ENCODE measurements around the gene SERINC5.
"Not testable (repeated sequence)": the region's sequence is repeated elsewhere in the genome, so short reads cannot be mapped to it uniquely, and the experiment has no call there.

The SERINC5 gene

DNA sequence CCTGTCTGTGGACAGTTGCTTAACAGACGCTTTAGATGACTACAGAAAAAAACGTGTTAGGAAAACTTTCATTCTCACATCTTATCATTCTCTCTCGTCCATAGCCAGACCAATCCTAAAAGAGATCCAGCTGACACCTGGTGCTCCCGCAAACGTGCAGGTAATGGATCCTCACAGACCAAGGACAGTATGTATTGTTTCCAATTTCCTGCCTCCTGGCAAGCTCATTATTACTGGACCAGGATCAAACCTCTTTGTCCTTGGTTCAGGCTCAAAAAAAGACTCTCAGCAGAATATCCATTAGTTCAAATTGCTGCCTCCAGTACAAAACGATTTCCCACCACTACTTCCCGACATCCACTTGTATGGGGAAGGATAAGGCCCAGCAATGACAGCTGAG is 62.4 kb downstream of the SERINC5 start:
- DNase-seq, result peak; percentile 56

DNA sequence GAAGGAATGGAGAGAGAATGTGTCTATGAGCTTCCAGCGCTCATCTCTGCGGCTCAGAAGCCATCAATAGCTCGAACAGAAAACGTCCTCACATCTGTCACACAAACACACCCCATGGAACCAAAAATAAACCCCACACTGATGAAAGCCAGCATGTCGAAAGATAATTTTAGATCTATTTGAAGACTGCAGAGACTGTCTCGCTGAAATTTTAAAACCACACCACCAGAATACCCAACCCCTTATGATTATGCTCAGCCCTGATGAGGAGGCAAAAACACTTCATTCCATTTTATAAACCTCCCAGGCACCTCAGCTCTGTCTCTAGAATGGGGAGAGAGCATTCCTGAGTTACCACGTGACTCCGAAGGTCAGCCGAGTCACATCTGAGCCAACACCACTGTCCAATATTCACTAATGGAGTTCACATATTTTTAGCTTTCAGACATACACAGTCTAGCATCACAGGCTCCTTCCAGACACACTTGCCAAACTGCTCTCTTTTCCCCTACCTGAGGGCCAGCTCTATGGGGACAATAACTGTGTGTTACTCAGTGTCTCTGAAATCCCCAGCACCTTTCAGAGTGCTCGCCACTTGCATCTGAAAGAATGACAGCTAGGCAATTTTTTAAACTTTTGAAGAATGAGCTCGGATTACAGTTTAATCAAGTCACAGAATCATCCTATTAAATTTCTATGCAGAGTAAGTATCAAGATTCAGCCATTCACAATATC is 63.2 kb downstream of the SERINC5 start:
- DNase-seq, result peak; percentile 72

DNA sequence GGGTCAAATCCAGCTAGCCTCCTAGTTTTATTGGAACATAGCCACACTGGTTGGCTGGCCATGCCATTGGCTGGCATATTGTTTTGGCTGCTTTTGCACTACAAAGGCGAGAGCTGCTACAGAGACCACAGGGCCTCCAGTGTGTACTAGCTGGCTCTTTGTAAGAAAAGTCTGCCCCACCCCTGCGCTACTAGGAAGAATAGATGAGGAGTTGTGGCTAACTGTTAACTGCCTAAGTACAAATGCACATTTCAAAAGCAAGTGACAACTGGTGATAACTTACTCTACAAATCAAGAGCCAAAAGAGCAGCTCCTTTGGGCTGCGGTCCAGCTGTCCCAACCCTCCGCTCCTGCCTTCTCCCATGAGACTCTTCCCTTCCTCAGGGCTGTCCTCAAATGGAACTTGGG is 63.9 kb downstream of the SERINC5 start:
- DNase-seq, result peak; percentile 53

DNA sequence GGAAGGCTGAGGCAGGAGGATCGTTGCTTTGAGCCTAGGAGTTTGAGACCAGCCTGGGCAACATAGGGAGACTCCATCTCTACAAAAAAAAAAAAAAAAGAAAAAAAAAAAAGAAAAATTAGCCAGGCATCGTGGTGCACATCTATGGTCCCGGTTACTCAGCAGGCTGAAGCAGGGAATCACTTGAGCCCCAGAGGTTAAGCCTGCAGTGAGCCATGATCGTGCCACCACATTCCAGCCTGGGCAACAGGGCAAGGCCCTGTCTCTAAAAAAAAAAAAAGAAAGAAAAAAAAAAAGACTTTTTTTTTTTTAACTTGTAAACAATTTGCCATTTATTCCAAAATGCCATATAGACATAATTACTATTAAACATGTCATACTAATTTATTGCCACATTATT is 64.5 kb downstream of the SERINC5 start:
- DNase-seq, result no peak

DNA sequence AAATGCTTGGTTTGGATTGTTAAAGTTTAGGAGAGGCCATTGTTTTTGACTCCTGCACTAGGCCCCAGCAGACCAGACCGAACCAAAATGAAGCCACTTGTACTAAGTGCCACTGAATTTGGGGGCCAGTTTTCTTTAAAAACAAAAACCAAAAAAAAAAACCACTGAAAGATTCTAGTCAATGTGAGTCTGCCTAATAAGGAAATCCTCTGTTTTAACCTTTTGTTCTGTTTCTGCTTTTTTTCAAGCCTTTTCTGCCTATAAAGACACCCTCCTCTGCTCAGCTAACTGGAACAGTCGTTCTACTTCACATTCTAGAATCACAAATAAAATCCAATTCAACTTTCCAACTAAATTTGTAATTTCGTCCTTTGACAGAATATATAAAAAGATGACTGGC is 64.9 kb downstream of the SERINC5 start:
- DNase-seq, result no peak

DNA sequence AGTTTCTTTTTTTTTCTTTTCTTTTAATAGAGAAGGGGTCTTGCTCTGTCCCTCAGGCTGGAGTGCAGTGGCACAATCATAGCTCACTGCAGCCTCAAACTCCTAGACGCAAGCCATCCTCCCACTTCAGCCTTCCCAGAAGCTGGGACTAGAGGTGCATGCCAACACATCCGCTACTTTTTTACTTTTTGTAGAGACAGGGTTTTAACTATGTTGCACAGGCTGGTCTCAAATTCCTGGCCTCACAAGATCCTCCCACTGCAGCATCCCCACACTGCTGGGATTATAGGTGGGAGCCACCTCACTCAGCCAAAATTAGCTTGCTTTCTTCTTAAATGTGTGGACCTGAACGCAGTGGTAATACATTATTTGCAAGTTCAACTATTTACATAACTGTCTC is 66.1 kb downstream of the SERINC5 start:
- no peak for DNase-seq

DNA sequence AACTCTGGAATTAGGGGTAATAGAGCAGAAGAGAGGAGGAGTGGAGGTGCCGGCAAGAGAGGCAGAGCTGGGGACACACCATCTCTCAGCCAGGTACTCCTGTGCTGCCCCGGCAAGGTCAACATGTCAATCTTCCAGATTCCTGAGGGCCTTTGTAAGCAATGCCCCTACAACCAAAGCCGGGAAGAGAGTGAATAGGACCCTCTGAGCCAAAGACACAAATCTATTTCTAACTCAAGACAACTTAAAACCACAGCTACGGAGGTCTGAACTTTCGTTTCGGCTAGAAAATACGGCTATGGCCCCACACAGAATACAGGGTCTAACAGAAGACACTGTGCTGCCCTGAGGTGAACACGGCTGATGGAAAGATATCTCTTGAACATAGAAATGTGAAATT is 66.6 kb downstream of the SERINC5 start:
- DNase-seq, result no peak

DNA sequence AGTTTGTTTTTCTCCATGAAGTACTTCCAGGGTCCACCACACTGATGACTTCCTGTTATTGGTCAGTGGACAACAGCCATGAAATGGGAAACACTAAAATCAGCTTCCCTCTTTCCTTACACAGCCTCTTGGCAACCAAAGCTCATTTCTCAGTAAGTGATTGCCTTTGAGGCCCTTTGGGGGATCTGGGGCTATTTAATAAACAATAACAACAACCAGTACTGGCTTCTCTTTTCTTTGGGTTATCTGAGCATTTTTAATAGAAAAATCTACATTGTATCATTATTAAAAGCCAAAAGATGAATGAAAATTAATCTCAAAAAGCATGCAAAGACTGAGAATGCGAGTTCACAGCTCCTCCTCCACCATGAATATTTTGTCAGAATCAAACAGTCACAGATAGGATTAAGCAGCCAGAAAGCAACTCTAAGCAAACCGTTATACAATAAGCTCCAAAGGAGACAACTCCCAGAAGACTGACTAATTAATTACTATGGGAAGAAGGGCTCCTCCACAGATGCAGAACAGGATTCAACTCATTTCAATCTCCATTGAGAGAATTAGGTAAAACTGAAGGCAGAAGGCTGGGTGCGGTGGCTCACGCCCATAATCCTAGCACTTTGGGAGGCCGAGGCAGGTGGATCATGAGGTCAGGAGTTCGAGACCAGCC is 68.3 kb downstream of the SERINC5 start:
- DNase-seq, result no peak

DNA sequence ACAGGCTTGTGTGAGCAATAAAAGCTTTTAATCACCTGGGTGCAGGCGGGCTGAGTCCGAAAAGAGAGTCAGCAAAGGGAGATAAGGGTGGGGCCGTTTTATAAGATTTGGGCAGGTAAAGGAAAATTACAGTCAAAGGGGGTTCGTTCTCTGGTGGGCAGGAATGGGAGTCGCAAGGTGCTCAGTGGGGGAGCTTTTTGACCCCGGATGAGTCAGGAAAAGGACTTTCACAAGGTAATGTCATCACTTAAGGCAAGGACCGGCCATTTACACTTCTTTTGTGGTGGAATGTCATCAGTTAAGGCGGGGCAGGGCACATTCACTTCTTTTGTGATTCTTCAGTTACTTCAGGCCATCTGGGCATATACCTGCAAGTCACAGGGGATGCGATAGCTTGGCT is 70.3 kb downstream of the SERINC5 start:
- DNase-seq, result not testable (repeated sequence)

DNA sequence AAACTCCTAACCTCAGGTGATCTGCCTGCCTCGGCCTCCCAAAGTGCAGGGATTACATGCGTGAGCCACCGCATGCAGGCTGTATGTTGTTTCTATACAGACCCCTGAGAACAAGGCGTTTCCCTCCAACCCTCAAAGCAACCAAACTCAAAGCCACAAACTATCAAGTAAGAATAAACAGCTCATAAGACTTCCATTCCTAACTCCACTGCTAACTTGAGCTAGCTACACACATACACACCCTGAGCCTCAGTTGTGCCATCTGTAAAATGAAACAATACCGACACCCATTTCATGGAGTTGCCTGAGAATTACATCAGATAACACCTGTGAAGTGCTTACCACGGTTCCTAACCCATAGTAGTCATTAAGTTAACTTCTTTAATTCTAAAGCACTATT is 70.8 kb downstream of the SERINC5 start:
- no peak for DNase-seq

DNA sequence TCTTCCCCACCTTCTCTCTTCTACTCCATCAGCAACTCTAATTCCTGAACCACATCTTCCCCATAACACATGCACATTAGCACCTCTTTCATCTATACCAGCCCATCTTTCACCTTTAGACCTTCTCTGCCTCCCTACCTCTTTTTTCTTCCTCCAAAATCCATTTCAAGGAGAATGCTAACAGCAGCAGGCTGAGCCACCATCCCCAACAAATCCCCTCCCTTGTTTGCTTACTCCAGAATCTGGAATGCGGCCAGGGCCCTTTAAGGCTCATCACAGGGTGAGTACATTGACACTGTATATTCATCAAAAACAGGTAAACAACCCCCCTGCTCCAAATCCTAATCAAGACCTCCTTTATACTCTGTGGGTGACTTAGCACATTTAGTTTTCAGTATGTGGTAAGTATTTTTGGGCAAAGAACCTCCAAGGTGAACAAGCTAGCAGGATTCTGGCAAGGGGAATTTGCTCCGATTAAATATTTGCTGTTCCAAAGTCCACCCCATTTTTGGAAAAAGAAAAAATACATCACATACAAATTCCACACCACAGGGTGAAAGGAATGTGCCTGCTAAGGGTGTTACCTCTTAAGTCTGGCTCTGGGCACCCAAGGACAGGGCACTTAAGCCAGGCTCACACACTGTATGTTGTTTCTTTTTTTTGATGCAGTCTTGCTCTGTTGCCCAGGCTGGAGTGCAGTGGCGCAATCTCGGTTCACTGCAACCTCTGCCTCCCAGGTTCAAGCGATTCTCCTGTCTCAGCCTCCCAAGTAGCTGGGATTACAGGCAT is 71.4 kb downstream of the SERINC5 start:
- no peak for DNase-seq

DNA sequence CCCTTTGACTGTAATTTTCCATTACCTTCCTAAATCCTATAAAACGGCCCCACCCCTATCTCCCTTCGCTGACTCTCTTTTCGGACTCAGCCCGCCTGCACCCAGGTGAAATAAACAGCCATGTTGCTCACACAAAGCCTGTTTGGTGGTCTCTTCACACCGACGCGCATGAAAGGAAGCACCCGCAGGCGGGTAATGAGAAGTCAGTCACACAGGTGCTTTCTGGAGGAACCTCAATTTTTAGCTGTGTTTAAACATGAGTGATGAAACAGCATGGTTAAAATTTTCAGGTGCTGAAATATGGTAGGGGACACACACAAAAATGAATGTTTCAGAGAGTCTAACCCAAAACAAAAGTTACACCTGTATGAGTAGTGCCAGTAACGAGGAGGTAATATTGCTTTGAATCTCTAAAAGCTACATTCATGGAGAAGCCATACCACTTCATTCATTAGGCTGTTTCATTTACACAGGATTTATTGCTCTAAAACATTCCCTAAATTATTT is 72.1 kb downstream of the SERINC5 start:
- DNase-seq, result not testable (repeated sequence)

DNA sequence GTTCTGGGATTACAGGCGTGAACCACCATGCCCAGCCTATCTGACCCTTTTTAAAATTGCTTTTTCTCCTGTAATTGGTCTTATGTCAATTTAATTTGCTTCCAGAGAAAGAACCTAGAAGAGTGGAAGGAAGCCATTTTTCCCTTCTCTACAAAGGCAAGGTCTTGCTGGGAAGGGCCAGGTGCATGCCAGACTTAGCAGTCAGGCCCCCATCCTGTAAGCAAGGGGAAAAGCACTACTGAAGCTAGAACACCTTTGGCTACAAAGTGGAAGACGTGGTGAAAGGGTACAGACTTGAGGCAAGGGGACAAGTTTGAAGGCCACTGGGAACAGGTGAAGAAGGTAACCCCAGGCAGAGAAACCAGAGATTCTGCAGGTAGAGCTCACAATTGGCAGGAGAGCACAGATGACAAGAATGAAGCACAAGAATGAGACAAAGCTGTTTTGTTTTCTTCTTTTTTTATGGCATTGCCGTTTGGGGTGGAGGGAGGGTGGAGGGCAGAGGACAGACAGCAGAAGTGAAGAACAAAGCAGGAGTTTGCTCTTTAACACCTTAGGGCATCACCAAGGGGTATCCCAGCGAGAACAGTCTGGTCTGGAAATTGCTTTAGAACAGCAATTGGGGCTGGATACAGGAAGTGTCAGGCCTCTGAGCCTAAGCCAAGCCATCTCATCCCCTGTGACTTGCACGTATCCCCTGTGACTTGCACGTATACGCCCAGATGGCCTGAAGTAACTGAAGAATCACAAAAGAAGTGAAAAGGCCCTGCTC is 72.9 kb downstream of the SERINC5 start:
- DNase-seq, result no peak

DNA sequence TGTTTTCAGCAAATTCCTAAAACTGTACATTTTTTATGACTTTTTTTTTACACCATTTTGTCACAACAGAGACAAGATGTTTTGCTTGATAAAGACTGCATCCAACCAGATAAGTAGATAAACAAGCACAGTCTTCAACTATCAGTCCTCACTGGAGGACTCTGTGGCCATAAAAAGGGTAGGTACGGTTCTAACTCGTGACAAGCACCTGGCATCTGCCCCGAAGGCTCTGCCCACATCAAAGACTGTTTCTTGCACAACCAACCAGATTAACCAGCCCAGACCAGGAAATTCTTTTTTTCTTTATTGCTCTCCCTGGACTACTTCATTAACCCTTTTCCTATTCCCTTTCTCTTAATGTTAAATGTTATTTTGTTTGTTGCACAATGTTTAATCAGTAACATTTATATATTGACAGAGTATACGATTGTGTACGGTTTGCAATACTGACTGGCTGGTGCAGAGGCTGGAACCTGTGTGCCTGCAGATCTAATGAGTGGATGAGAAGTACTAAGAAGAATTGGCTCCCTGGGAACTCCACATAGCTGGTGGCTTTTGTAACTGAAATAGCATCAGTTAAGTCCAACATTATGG is 74.1 kb downstream of the SERINC5 start:
- no peak for DNase-seq

DNA sequence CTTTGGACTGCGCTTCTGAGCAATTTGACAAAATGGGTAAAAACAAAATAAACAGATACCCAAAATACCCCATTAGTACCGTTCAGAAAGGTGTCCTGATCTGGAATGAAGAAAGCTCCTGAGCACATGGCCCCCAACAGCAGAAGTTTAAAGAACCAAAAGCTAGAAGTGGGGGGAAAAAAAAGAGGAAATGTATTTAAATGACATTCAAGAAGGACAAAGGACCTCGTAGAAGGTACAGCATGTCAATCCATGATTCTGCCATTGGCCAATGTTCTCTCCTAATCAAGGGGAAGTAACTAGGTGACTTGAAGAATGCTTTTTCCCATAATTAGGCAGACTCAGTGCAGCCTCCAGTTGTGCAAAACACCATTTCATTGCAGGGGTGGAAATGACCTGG is 78.6 kb downstream of the SERINC5 start:
- no peak for DNase-seq

DNA sequence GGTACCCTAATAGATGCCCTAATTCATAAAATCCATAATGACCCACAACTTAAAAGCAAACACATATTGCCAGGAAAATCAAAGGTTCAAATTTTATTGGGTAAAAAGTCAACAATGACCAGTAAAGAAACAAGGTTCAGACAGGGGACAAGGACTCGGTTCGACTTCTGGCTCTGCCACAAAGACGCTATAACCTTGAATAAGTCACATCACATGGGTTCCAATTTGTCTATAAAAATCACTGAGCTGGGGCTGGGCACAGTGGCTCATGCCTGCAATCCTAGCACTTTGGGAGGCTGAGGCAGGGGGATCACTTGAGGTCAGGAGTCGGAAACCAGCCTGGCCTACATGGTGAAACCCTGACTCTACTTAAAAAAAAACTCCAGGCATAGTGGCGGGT is 80.5 kb downstream of the SERINC5 start:
- no peak for DNase-seq

DNA sequence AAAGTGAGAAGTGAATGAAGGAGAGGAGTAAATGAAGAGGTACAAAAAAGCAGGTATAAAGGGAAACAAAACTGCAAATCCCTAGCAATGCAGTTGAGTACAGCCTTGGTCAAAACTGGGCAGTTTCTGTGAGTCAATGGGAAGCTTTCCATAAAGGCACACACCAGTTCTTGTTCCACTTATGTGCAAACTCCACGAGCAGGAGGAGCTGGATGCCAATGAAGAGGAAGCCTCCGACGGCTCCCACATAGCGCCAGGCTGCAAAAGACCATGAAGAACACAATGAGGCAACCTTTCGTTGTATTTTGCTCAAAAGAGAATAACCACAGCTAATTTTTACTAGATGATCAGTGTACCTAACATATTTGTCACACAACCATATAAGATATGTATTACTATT is 81.1 kb downstream of the SERINC5 start:
- DNase-seq, result no peak

DNA sequence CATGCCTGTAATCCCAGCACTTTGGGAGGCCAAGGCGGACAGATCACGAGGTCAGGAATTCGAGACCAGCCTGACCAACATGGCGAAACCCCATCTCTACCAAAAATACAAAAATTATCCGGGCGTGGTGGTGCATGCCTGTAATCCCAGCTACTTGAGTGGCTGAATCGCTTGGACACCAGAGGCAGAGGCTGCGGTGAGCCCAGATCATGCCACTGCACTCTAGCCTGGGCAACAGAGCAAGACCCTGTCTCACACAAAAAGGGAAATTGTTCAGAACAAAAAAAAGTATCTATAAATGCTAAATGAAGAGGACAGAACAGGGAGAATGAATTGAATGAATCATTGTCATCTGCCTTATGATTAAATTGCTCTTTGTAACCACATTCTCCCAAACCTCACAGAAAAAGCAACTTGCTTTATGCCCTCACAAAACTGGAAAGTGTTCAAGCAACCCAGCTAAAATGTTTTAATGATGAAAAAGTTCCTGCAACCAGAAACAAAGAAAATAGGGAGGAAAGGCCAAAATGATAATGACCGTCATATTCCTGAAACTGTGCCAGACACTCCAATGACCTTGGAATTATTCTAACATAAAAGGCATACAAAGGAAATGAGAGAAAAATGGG is 83.7 kb downstream of the SERINC5 start:
- DNase-seq, result no peak

DNA sequence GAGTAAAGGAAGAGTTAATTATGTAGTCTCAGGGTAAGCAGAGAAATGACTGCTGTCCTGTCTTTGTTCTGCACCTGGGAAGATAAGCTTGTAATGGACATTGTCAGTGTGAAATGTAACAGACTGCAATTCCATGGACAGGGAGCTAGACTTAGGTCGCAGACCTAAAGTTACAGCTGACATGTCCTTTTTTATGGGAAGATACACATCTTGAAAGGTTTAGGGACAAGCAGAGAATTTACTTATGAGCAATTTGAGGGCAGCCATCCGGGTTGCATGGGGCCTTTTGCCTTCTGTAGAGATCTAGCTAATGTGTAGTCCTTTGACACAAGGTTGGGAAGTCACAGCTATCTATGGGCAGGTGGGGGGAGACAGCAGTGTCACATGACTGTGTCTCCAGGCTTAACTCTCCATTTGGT is 85.7 kb downstream of the SERINC5 start:
- DNase-seq, result no peak

DNA sequence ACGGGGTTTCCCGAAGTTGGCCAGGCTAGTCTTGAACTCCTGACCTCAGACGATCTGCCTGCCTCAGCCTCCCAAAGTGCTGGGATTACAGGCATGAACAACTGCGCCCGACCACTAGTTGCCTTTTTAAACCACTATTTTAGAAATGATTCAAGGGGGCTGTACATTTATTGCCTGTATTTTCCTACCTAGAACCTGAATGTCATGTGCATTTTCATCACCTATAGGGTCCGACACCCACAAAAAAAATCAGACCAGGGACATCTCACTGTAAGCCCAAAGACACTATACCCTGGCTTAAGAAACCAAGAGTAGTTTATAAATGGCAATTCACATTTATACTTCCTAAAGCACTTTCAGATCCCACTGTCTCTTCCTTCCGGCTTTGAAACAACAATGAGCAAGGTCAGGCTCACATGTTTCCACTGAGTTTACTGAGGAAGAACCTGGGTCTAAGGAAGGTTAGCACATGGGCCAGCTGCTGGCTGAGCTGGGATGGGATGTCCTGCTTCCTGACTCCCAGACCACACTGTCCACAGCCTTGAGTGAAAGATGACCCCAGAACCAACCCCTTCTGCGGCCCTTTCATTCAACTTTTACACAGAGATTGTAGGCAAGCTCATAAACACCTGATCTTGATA is 87.3 kb downstream of the SERINC5 start:
- no peak for DNase-seq

DNA sequence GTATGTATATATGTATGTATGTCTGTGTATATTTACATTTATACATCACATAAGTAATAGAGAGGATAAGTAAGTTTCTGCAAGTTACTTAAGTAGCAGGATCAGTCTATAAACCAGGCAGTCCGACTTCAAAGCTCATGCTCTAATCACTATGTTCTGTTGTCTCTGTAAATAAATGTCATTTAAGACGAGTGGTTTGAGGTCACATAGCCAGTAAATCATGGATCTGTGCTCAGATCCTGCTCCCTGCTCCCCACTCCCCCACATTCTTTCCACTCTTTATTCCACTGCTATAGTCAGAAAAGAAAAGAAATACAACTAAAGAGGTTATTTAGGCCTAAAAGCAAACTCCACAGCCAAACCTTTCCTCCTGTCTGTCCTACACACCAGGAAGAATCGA is 90.4 kb downstream of the SERINC5 start:
- no peak for DNase-seq

DNA sequence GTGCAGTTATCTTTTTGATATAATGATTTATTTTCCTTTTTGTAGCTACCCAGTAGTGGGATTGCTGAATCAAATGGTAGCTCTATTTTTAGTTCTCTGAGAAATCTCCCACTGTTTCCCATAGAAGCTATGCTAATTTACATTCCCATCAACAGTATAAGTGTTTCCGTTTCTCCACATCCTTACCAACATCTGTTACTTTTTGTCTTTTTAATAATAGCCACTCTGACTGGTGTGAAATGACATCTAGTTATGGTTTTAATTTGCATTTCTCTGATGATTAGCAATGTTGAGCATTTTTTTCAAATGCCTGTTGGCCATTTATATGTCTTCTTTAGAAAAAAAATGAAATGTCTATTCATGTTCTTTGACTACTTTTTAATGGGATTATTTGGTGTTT is 94.7 kb downstream of the SERINC5 start:
- no peak for DNase-seq
